GM08714 (cell line): ENCODE measurements around the gene TLR9.
"Not testable (repeated sequence)": the region's sequence is repeated elsewhere in the genome, so short reads cannot be mapped to it uniquely, and the experiment has no call there.

Experiments used
- H3K4me3 ChIP-seq: fragments of 200-500 bp; sonication (Bioruptor generic); 2 replicates; pipeline ENCODE4 v1.5.1; 2014; ENCODE audit warnings: mild to moderate bottlenecking, low read length, inconsistent platforms
- ZNF274 ChIP-seq: IDR thresholded peaks from 2 replicates; pipeline ENCODE4 v1.6.1; 2012; ENCODE audit warnings: mild to moderate bottlenecking, low read depth, low read length

The TLR9 gene

GRCh38 chr3:52191663-52192062 lies 33.8 kb downstream of the TLR9 start:
- TF ChIP-seq ZNF274: no peak

DNA sequence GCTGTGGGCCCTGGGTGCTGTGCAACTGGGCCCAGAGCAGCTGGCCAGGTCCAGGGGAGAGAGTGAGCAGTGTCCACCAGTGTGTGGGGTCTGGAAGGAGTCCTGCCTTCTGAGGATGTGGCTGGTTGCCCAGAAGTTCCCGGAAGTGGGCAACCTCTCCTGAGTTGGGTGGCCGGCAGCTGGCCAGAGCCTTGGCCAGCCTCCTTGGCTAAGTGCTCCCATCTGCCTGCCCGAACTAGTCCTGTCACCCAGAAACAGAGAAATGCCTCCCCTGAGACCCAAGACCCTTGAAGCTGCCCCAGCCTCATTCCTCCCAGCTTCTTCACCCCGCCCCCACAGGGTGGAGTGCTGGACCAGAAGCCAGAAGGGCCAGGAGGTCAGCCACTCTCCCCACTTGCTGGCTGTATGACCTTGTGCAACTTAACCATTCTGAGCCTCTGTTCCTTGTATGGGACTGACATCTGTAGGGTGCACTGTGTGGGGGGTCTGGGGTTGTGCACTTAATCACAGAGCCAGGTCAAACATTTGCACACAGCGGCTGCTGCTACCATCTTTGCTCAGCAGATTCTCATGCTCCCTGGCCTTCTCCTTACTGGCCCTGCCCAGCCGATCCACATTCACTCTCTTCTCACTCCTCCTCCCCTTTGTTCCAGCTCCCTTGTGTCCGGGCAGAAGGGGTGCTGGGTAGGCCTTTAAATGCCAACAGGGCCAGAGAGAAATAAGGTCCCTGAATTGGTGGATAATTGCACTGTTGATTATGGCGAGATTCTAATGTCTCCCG lies 35.0 kb downstream of the TLR9 start:
- TF ChIP-seq ZNF274: no peak
- no peak overlapping the region for H3K4me3 ChIP-seq

More at GRCh38 chr3:52191663-52192062, 33.8 kb downstream of the TLR9 start:
- H3K4me3 ChIP-seq: no peak overlapping the region

DNA sequence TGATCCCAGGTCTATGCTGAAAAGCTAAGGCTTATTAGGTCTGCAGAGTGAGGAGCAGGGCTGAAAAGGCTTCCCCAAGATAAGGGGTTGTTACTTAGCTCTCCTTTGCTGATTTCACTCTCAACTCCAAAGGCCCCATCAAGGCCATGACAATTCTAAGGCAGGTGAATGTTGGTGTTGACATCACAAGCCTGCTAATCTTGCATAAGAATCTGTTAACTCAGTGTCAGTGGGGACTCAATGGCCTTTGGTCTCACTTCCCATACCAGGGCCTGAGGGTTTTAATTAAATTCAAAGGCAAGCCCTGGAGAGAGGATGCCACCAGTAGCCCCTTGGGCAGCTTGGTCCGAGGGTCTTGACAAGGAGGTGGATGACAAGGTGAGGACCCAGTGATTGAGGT lies 36.9 kb downstream of the TLR9 start:
- TF ChIP-seq ZNF274: no peak
- no peak overlapping the region for H3K4me3 ChIP-seq

DNA sequence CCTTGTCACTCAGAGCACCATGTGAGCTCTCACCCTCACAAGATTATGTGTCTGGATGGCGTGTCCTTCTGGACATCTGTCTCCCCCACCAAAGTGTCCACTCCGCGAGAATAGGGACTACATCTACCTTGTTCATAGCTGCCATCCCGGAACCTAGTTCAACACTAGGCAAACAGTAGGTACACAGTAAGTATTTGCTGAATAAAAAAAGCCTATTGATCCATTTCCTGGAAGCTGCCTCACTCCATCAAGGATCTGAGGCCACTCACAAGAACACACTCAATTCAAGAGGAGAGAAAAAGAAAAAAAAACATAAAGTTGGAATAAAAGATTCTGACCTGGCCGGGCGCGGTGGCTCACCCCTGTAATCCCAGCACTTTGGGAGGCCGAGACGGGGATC lies 38.7 kb downstream of the TLR9 start:
- TF ChIP-seq ZNF274: no peak
- H3K4me3 ChIP-seq: no peak overlapping the region

DNA sequence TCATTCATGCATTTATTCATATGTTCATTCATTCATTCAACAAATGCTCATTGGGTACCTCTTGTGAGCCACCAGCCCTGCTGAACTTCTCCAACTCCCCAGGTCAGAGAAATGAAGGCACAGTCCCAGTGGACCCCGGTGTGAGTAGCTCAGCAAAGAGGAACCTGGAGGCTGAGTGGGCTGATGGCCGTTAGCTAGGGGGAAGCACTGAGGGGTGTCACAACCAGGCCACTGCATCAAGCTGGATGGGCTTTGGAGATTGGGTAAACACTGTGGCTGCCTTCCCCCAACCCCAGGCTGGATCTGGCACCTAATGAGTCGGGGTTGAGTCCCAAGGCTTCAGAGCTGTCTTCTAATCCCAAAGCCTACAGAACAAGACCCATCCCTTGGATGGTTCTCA lies 39.6 kb downstream of the TLR9 start:
- TF ChIP-seq ZNF274: no peak
- no peak overlapping the region for H3K4me3 ChIP-seq

DNA sequence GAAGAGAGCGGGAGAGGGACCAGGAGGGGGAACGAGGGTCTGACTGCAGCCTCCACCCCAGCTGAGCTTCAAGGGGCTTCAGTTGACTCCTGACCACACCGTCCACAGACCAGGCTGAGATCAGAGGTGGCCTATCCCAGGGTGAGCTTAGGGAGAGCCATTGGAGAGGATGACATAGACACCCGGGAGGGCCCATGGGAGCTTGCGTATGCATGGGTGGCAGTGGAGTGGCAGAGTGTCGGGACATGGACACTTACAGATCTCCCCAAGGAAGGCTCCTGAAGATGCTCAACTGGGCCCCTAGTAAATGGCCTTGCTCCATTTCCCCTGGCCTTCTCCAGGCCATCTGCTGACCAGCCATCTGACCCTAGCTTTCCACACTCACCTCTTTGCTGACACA lies 40.1 kb downstream of the TLR9 start:
- no peak overlapping the region for H3K4me3 ChIP-seq
- TF ChIP-seq ZNF274: no peak

GRCh38 chr3:52184690-52185089 lies 40.8 kb downstream of the TLR9 start:
- no peak overlapping the region for H3K4me3 ChIP-seq

GRCh38 chr3:52183786-52184445 lies 41.5 kb downstream of the TLR9 start:
- no peak for TF ChIP-seq ZNF274

More at GRCh38 chr3:52184690-52185089, 40.8 kb downstream of the TLR9 start:
- no peak for TF ChIP-seq ZNF274

DNA sequence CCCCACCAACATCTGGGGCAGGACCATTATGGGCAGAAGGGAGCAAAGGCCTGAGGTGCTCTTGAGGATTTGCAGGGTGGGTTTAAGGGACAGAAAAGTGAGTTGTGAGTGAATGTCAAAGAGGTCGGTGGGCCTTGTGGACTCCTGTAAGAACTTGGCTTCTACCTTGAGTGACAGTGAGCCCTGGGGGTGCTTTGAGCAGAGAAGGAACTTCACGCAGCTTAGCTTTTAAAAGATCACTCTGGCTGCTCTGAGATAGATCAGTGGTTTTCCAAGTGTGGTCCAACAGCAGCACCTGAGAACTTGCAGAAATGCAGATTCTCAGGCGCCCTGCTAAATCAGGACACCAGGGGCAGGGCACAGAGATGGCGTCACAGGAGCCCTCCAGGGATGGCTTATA lies 42.8 kb downstream of the TLR9 start:
- H3K4me3 ChIP-seq: no peak overlapping the region
- TF ChIP-seq ZNF274: no peak

More at GRCh38 chr3:52183786-52184445, 41.5 kb downstream of the TLR9 start:
- no peak overlapping the region for H3K4me3 ChIP-seq

- no peak overlapping the region for H3K4me3 ChIP-seq
- no peak for TF ChIP-seq ZNF274
Measured at GRCh38 chr3:52182196-52182595, 43.2 kb downstream of the TLR9 start.

DNA sequence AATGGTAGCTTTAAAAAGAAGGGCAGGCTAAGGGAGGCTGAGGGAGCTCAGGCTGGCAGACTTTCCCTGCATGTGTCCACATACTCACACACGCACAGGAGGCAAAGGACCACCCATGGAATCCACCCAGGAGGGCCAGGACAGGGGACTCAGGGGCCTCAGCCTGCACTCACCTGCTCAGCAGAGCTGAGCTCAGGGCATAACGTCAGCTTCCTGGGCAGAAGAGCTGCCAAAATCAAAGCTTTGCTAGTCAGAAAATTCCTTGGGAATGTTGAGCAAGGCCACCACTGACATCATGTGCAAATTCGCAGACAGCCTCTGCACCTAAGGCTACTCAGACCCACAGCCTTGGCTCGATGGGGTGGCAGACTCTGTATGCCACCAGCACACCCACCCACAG lies 43.9 kb downstream of the TLR9 start:
- no peak for TF ChIP-seq ZNF274
- H3K4me3 ChIP-seq: no peak overlapping the region

- no peak overlapping the region for H3K4me3 ChIP-seq
- no peak for TF ChIP-seq ZNF274
Measured at GRCh38 chr3:52178537-52178936, 46.9 kb downstream of the TLR9 start.

- not testable (repeated sequence) for H3K4me3 ChIP-seq
Measured at GRCh38 chr3:52178126-52178525, 47.3 kb downstream of the TLR9 start.

GRCh38 chr3:52177701-52178042 lies 47.8 kb downstream of the TLR9 start:
- no peak overlapping the region for H3K4me3 ChIP-seq
- no peak for TF ChIP-seq ZNF274

DNA sequence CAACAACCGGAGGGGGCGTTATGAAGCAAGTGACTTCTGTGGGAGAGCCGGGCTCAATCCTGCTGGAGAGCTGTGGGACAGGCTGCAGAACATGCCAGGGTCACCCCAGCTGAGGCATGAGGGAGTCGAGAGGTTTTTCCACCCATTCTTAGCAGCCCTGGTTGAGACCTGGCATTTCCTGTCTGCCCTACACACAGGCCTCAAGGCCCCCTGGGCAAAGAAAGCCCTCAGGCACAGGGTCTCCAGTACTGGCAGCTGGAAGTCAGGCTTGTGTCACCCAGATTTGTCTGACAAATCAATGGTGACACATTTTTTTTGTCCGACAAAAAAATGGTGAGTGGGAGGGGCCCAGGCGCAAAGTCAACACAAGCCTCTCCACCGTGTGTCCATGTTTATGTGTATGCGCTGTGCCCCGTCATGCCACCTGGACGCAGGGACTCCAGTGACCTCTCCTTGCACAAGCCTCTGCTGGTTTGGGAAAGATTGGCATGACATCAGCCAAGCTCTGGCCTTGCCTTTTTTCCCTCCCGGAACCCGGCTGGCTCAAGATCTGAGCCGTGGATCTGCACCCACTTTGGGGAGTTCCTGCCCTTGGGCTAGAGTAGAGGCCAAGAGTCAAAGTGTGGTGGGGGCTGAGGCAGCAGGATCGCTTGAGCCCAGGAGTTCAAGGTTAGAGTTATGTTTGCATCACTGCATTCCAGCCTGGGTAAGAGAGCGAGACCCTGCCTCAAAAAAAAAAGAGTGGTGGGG lies 48.3 kb downstream of the TLR9 start:
- no peak overlapping the region for H3K4me3 ChIP-seq

More for the DNA sequence above, 48.3 kb downstream of the TLR9 start:
- no peak for TF ChIP-seq ZNF274
